ENCODE results near the gene PPARD. TPM values are rescaled to one million over a fixed set of nuclear protein-coding genes. Genes with fewer than 3 reads are reported as not detected.

The PPARD gene
- polyA plus RNA-seq, 1 donor from 2014 or later = 1.3 TPM

- Histone ChIP-seq H3K9ac (ENCODE audit: low read length) (no peak overlapping the region), H3K9me2 (ENCODE audit: insufficient read depth, low read length) (no peaks in the 10 kb centered on the region), H3K79me2 (replicated peaks; ENCODE audit: insufficient read depth, low read length) (no peaks in the 10 kb centered on the region), H3K4me3 (ENCODE audit: low read length) (no peak overlapping the region), H3F3A (ENCODE audit: insufficient read depth, low read length, poor library complexity, severe bottlenecking) (no peaks in the 10 kb centered on the region), H3K27ac (ENCODE audit: low read length) (no peak overlapping the region), H4K20me1 (ENCODE audit: insufficient read depth) (no peaks in the 10 kb centered on the region), H3K36me3 (ENCODE audit: insufficient read depth, low read length) (no peaks in the 10 kb centered on the region), H3K27me3 (ENCODE audit: insufficient read depth, low read depth, low read length) (no peaks in the 10 kb centered on the region), H3K9me3 (ENCODE audit: low read length) (no peaks in the 10 kb centered on the region), H2AFZ (ENCODE audit: low read depth, low read length) (no peak overlapping the region), H3K4me2 (ENCODE audit: low read length) (no peak overlapping the region)
- TF ChIP-seq RAD21 (conservative IDR thresholded peaks at IDR 0.05) = no peak
- TF ChIP-seq POLR2AphosphoS5 (IDR thresholded peaks at IDR 0.05) = no peak
- TF ChIP-seq, protein P1, sequence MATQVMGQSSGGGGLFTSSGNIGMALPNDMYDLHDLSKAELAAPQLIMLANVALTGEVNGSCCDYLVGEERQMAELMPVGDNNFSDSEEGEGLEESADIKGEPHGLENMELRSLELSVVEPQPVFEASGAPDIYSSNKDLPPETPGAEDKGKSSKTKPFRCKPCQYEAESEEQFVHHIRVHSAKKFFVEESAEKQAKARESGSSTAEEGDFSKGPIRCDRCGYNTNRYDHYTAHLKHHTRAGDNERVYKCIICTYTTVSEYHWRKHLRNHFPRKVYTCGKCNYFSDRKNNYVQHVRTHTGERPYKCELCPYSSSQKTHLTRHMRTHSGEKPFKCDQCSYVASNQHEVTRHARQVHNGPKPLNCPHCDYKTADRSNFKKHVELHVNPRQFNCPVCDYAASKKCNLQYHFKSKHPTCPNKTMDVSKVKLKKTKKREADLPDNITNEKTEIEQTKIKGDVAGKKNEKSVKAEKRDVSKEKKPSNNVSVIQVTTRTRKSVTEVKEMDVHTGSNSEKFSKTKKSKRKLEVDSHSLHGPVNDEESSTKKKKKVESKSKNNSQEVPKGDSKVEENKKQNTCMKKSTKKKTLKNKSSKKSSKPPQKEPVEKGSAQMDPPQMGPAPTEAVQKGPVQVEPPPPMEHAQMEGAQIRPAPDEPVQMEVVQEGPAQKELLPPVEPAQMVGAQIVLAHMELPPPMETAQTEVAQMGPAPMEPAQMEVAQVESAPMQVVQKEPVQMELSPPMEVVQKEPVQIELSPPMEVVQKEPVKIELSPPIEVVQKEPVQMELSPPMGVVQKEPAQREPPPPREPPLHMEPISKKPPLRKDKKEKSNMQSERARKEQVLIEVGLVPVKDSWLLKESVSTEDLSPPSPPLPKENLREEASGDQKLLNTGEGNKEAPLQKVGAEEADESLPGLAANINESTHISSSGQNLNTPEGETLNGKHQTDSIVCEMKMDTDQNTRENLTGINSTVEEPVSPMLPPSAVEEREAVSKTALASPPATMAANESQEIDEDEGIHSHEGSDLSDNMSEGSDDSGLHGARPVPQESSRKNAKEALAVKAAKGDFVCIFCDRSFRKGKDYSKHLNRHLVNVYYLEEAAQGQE (IDR thresholded peaks at IDR 0.05; ENCODE audit: borderline replicate concordance) = no peak
- TF ChIP-seq EZH2 (IDR thresholded peaks at IDR 0.05; ENCODE audit: borderline replicate concordance, insufficient read depth, low read length, poor library complexity, severe bottlenecking) = no peak
- TF ChIP-seq EP300 (conservative IDR thresholded peaks at IDR 0.05; ENCODE audit: poor library complexity, severe bottlenecking) = no peak
- TF ChIP-seq MXI1 (conservative IDR thresholded peaks at IDR 0.05; ENCODE audit: poor library complexity, severe bottlenecking) = no peak
- TF ChIP-seq, protein P2, sequence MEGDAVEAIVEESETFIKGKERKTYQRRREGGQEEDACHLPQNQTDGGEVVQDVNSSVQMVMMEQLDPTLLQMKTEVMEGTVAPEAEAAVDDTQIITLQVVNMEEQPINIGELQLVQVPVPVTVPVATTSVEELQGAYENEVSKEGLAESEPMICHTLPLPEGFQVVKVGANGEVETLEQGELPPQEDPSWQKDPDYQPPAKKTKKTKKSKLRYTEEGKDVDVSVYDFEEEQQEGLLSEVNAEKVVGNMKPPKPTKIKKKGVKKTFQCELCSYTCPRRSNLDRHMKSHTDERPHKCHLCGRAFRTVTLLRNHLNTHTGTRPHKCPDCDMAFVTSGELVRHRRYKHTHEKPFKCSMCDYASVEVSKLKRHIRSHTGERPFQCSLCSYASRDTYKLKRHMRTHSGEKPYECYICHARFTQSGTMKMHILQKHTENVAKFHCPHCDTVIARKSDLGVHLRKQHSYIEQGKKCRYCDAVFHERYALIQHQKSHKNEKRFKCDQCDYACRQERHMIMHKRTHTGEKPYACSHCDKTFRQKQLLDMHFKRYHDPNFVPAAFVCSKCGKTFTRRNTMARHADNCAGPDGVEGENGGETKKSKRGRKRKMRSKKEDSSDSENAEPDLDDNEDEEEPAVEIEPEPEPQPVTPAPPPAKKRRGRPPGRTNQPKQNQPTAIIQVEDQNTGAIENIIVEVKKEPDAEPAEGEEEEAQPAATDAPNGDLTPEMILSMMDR (IDR thresholded peaks at IDR 0.05; ENCODE audit: poor library complexity, severe bottlenecking) = no peak
- no peak for TF ChIP-seq SMC3 (conservative IDR thresholded peaks at IDR 0.05; ENCODE audit: poor library complexity)
- no peak for TF ChIP-seq TAF1 (IDR thresholded peaks at IDR 0.05; ENCODE audit: low read depth)
Observed at GRCh38 chr6:35443341-35444030, 101.1 kb downstream of the PPARD start.

DNA sequence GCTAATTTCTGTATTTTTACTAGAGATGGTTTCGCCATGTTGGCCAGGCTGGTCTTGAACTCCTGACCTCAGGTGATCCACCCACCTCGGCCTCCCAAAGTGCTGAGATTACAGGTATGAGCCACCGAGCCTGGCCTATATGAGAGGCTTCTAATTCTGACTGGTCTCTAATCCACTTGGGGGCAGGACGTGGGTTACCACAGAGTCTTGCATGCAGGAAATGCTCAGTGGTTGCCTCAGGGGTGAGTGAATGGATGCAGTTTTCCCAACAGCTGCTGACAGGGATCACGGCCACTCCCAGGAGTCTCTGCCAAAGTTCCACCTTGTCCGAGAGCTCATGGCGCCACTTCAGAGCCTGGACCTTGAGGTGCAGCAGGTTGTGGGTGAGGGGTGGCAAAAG lies 103.3 kb downstream of the PPARD start:
- H3K4me2 ChIP-seq (ENCODE audit: low read length) = no peak overlapping the region
- no peaks in the 10 kb centered on the region for H3K9me3 ChIP-seq (ENCODE audit: low read length)
- TF ChIP-seq SMC3 (conservative IDR thresholded peaks at IDR 0.05; ENCODE audit: poor library complexity) (no peak), MXI1 (conservative IDR thresholded peaks at IDR 0.05; ENCODE audit: poor library complexity, severe bottlenecking) (no peak), EP300 (conservative IDR thresholded peaks at IDR 0.05; ENCODE audit: poor library complexity, severe bottlenecking) (no peak), TAF1 (IDR thresholded peaks at IDR 0.05; ENCODE audit: low read depth) (no peak), RAD21 (conservative IDR thresholded peaks at IDR 0.05) (no peak), EZH2 (IDR thresholded peaks at IDR 0.05; ENCODE audit: borderline replicate concordance, insufficient read depth, low read length, poor library complexity, severe bottlenecking) (no peak), POLR2AphosphoS5 (IDR thresholded peaks at IDR 0.05) (no peak)
- TF ChIP-seq, protein P2 (IDR thresholded peaks at IDR 0.05; ENCODE audit: poor library complexity, severe bottlenecking) = no peak
- TF ChIP-seq, protein P1 (IDR thresholded peaks at IDR 0.05; ENCODE audit: borderline replicate concordance) = no peak
- no peaks in the 10 kb centered on the region for H3F3A ChIP-seq (ENCODE audit: insufficient read depth, low read length, poor library complexity, severe bottlenecking)
- H3K36me3 ChIP-seq (ENCODE audit: insufficient read depth, low read length) = no peaks in the 10 kb centered on the region
- no peaks in the 10 kb centered on the region for H3K27me3 ChIP-seq (ENCODE audit: insufficient read depth, low read depth, low read length)
- H2AFZ ChIP-seq (ENCODE audit: low read depth, low read length) = no peak overlapping the region
- H3K79me2 ChIP-seq (replicated peaks; ENCODE audit: insufficient read depth, low read length) = no peaks in the 10 kb centered on the region
- no peak overlapping the region for H3K4me3 ChIP-seq (ENCODE audit: low read length)
- H4K20me1 ChIP-seq (ENCODE audit: insufficient read depth) = no peaks in the 10 kb centered on the region
- H3K27ac ChIP-seq (ENCODE audit: low read length) = no peak overlapping the region
- no peak overlapping the region for H3K9ac ChIP-seq (ENCODE audit: low read length)
- no peaks in the 10 kb centered on the region for H3K9me2 ChIP-seq (ENCODE audit: insufficient read depth, low read length)

All from neural cell (in vitro differentiated cells).